Keratinocyte (primary cell): Measurements from ENCODE around the gene ITIH5.

Experiments used
- CTCF ChIP-seq, 3 experiments: IDR thresholded peaks in 1 of 3; conservative IDR thresholded peaks in 1 of 3; optimal IDR thresholded peaks in 1 of 3; 2 replicates in 2 of 3; 3 replicates in 1 of 3; pipeline versions ENCODE3 to v1.5.1; 2011; ENCODE audit warnings: low read length in 3 of 3, mild to moderate bottlenecking in 3 of 3, moderate library complexity in 2 of 3, control low read depth in 1 of 3, inconsistent platforms in 1 of 3; ENCODE audit not compliant: insufficient read depth in 2 of 3; ENCODE audit errors: extremely low read depth in 1 of 3
- EZH2 ChIP-seq: IDR thresholded peaks from one replicate; pipeline ENCODE4 v1.6.1; 2012; ENCODE audit warnings: inconsistent platforms, mild to moderate bottlenecking, low read length, moderate library complexity

DNA sequence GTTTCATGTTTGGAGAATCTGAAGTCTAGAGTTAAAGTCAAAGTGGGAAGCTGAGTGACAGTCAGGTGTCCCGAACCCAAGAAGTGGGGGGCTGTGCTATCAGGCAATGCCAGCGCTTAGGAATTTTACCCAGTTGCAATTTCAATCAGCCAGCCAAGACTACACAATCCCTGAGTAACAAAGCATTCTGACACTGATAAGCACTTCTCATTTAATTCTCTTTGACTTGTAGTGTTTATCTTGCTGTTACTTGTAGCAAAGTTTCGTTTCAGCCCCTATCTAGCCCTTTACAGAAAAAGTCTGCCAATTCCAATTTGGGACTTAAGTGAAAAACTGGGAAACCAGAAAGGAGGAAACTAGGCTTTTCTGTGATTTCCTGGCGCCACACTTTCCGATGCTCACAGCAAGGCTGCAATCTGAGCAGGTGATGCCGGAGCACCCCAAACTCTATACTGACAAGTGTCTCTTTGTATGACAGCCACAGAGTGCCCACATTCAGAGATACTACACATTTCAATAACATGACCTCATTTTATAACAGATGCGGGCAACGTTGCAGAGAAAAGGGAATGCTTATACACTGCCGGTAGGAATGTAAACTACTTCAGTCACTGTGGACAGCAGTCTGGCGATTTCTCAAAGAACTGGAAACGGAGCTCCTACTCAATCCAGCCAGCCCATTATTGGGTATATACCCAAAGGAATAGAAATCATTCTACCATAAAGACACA is 61.0 kb downstream of the ITIH5 start:
- TF ChIP-seq CTCF (optimal IDR thresholded peaks at IDR 0.05 in 1 of 3, IDR thresholded peaks at IDR 0.05 in 1 of 3, conservative IDR thresholded peaks at IDR 0.05 in 1 of 3; ENCODE audit: extremely low read depth in 1 of 3, insufficient read depth in 2 of 3, low read length in 3 of 3) (no peak), EZH2 (no peak)
